H9 (cell line): ENCODE data around the gene MZB1. TPM values are rescaled to one million over a fixed set of nuclear protein-coding genes. Genes with fewer than 3 reads are reported as not detected.

Source experiments
- DNase-seq: peaks from one replicate; pipeline ENCODE4 v3.0.0-alpha.2; 2017
- H2AFZ ChIP-seq: one replicate; pipeline ENCODE4 v1.6.1; 2013; ENCODE audit warnings: mild to moderate bottlenecking, low read length, control low read depth, moderate library complexity
- H2AK5ac ChIP-seq: 2 replicates; pipeline ENCODE4 v1.6.1; 2013; ENCODE audit warnings: low read length, control low read depth, mixed read lengths; ENCODE audit not compliant: insufficient read length
- H2BK120ac ChIP-seq: one replicate; pipeline ENCODE4 v1.6.1; 2013; ENCODE audit warnings: low read depth, mild to moderate bottlenecking, low read length, control low read depth, inconsistent platforms; ENCODE audit not compliant: poor library complexity, severe bottlenecking
- H2BK12ac ChIP-seq: 2 replicates; pipeline ENCODE4 v1.6.1; 2013; ENCODE audit warnings: low read length, control low read depth, mixed read lengths, low read depth; ENCODE audit not compliant: insufficient read length
- H2BK15ac ChIP-seq: 2 replicates; pipeline ENCODE4 v1.6.1; 2013; ENCODE audit warnings: low read depth, low read length, control low read depth
- H2BK20ac ChIP-seq: one replicate; pipeline ENCODE4 v1.6.1; 2013; ENCODE audit warnings: low read depth, mild to moderate bottlenecking, low read length, control low read depth, inconsistent platforms; ENCODE audit not compliant: poor library complexity, severe bottlenecking
- H2BK5ac ChIP-seq: 2 replicates; pipeline ENCODE4 v1.6.1; 2013; ENCODE audit warnings: low read length, control low read depth, mixed read lengths; ENCODE audit not compliant: insufficient read length
- H3K14ac ChIP-seq: 2 replicates; pipeline ENCODE4 v1.6.1; 2013; ENCODE audit warnings: low read length, control low read depth; ENCODE audit not compliant: insufficient read depth
- H3K18ac ChIP-seq: 2 replicates; pipeline ENCODE4 v1.6.1; 2013; ENCODE audit warnings: low read depth, mild to moderate bottlenecking, mixed read lengths, low read length, control low read depth; ENCODE audit not compliant: insufficient read length
- H3K23ac ChIP-seq: 2 replicates; pipeline ENCODE4 v1.6.1; 2013; ENCODE audit warnings: low read length, control low read depth, mixed read lengths, low read depth; ENCODE audit not compliant: insufficient read length
- H3K23me2 ChIP-seq: 2 replicates; pipeline ENCODE4 v1.6.1; 2013; ENCODE audit warnings: low read depth, mild to moderate bottlenecking, mixed read lengths, low read length, control low read depth; ENCODE audit not compliant: insufficient read length, poor library complexity, severe bottlenecking
- H3K27ac ChIP-seq: 2 replicates; pipeline ENCODE4 v1.5.1; 2013; ENCODE audit warnings: low read length, control low read depth, mixed read lengths, low read depth; ENCODE audit not compliant: insufficient read length
- H3K27me3 ChIP-seq: 2 replicates; pipeline ENCODE4 v1.6.1; 2013; ENCODE audit warnings: low read length, control low read depth, inconsistent platforms; ENCODE audit not compliant: insufficient read depth
- H3K4ac ChIP-seq: 2 replicates; pipeline ENCODE4 v1.6.1; 2013; ENCODE audit warnings: low read depth, mild to moderate bottlenecking, control low read depth, inconsistent platforms, low read length, moderate library complexity
- H3K4me1 ChIP-seq: 2 replicates; pipeline ENCODE4 v1.6.1; 2013; ENCODE audit warnings: low read length, control low read depth, inconsistent platforms; ENCODE audit not compliant: insufficient read depth
- H3K4me2 ChIP-seq: 2 replicates; pipeline ENCODE4 v1.6.1; 2013; ENCODE audit warnings: low read length, control low read depth, mixed read lengths; ENCODE audit not compliant: insufficient read length, insufficient read depth
- H3K56ac ChIP-seq: 2 replicates; pipeline ENCODE4 v1.6.1; 2013; ENCODE audit warnings: low read depth, mild to moderate bottlenecking, mixed read lengths, low read length, control low read depth; ENCODE audit not compliant: insufficient read length
- H3K79me1 ChIP-seq: 2 replicates; pipeline ENCODE4 v1.6.1; 2013; ENCODE audit warnings: low read depth, mild to moderate bottlenecking, moderate library complexity, low read length, control low read depth, inconsistent platforms; ENCODE audit not compliant: insufficient read depth, poor library complexity, severe bottlenecking
- H3K79me2 ChIP-seq: 2 replicates; pipeline ENCODE4 v1.6.1; 2013; ENCODE audit warnings: low read length, control low read depth, inconsistent platforms; ENCODE audit not compliant: insufficient read depth
- H3K9ac ChIP-seq: 2 replicates; pipeline ENCODE4 v1.6.1; 2013; ENCODE audit warnings: low read length, control low read depth, mixed read lengths; ENCODE audit not compliant: insufficient read length; ENCODE audit errors: extremely low read depth
- H3K9me3 ChIP-seq: one replicate; pipeline ENCODE4 v1.6.1; 2013; ENCODE audit warnings: low read depth, low read length, inconsistent platforms; ENCODE audit not compliant: control insufficient read depth
- H3T11ph ChIP-seq: one replicate; pipeline ENCODE4 v1.6.1; 2013; ENCODE audit warnings: mild to moderate bottlenecking, low read length, control low read depth, inconsistent platforms
- H4K20me1 ChIP-seq: one replicate; pipeline ENCODE4 v1.6.1; 2013; ENCODE audit not compliant: control insufficient read depth, insufficient read length, insufficient read depth
- H4K5ac ChIP-seq: 2 replicates; pipeline ENCODE4 v1.6.1; 2013; ENCODE audit warnings: low read depth, mild to moderate bottlenecking, mixed read lengths, low read length, control low read depth; ENCODE audit not compliant: insufficient read length
- H4K8ac ChIP-seq: replicated peaks from 2 replicates; pipeline ENCODE4 v1.6.1; 2013; ENCODE audit warnings: low read length, control low read depth, mixed read lengths, low read depth; ENCODE audit not compliant: insufficient read length
- H4K91ac ChIP-seq: 2 replicates; pipeline ENCODE4 v1.6.1; 2013; ENCODE audit warnings: low read depth, mild to moderate bottlenecking, moderate library complexity, mixed read lengths, low read length, control low read depth; ENCODE audit not compliant: insufficient read length
- H3K27ac Mint-ChIP-seq, 3 experiments: 2 replicates in 2 of 3; 3 replicates in 1 of 3; pipeline ENCODE4 v1.8.0; 2020 to 2021; ENCODE audit warnings: mixed read lengths in 3 of 3, mild to moderate bottlenecking in 1 of 3, moderate library complexity in 1 of 3
- H3K27me3 Mint-ChIP-seq: 2 replicates; pipeline ENCODE4 v1.8.0; 2021; ENCODE audit warnings: low read depth, mild to moderate bottlenecking, moderate library complexity, mixed read lengths
- H3K36me3 Mint-ChIP-seq, 3 experiments: 2 replicates in 2 of 3; 3 replicates in 1 of 3; pipeline ENCODE4 v1.8.0; 2020 to 2021; ENCODE audit warnings: low read depth in 3 of 3, mixed read lengths in 3 of 3; ENCODE audit not compliant: insufficient read depth in 1 of 3
- H3K4me1 Mint-ChIP-seq, 2 experiments: 2 replicates each; pipeline ENCODE4 v1.8.0; 2020; ENCODE audit warnings: mixed read lengths in 2 of 2
- H3K4me3 Mint-ChIP-seq, 2 experiments: 2 replicates in 1 of 2; 3 replicates in 1 of 2; pipeline ENCODE4 v1.8.0; 2020 to 2021; ENCODE audit warnings: mild to moderate bottlenecking in 2 of 2, mixed read lengths in 2 of 2, moderate library complexity in 1 of 2
- H3K9me3 Mint-ChIP-seq, 2 experiments: 2 replicates in 1 of 2; 3 replicates in 1 of 2; pipeline ENCODE4 v1.8.0; 2020; ENCODE audit warnings: mild to moderate bottlenecking in 2 of 2, mixed read lengths in 2 of 2, moderate library complexity in 1 of 2
- CTCF ChIP-seq: fragments of 200-600 bp; sonication (generic); conservative IDR thresholded peaks from 3 replicates; pipeline ENCODE4 v1.8.0; 2021; ENCODE audit warnings: antibody characterized with exemption, mild to moderate bottlenecking
- WGBS: extraction: QIAGEN DNeasy Blood & Tissue Kit; methylation state at CpG from one replicate; pipeline ENCODE4 v1.1.7; 2013; ENCODE audit warnings: missing lambda C conversion rate, low lambda C conversion rate, mixed read lengths; ENCODE audit not compliant: insufficient read length; ENCODE audit errors: extremely low coverage; 5-methylcytosine and 5-hydroxymethylcytosine counted together
- total RNA-seq: library from RNA; stranded (reverse); gene quantifications from 2 replicates; pipeline ENCODE4 v1.2.1, GENCODE V29; 2021

MZB1 gene
- total RNA-seq, 1 experiment from 2014 or later, result 0.31 TPM

GRCh38 chr5:139383275-139383992 is 6.3 kb downstream of the MZB1 start, which contains the start of gene SLC23A1:
SLC23A1 (minus strand) TSS chr5:139383297; CDS start chr5:139383253, 44 bp downstream.
- Histone ChIP-seq H3K79me2 (no peaks in the 10 kb centered on the region), H3K14ac (no peak within 1 kb of the TSS), H2BK12ac (no peak within 1 kb of the TSS), H3K27me3 (no peaks in the 10 kb centered on the region), H3K79me1 (no peaks in the 10 kb centered on the region), H3K9ac (no peak within 1 kb of the TSS), H3K9me3 (no peaks in the 10 kb centered on the region), H3K23ac (no peak within 1 kb of the TSS), H2BK15ac (no peak within 1 kb of the TSS), H3K56ac (no peak within 1 kb of the TSS), H4K20me1 (no peaks in the 10 kb centered on the region), H2BK120ac (no peak within 1 kb of the TSS), H3K27ac (no peak within 1 kb of the TSS), H3K23me2 (no peaks in the 10 kb centered on the region), H4K8ac (no peak within 1 kb of the TSS), H2AK5ac (no peak within 1 kb of the TSS), H2AFZ (no peak within 1 kb of the TSS), H3K4me2 (no peak within 1 kb of the TSS), H3K4me1 (peaks cover 3% of the 10 kb centered on the region; the same call in 1 of the 2 replicates), H4K5ac (no peak within 1 kb of the TSS), H3K4ac (no peak within 1 kb of the TSS), H2BK5ac (no peak within 1 kb of the TSS), H3K18ac (no peak within 1 kb of the TSS), H4K91ac (no peak within 1 kb of the TSS), H2BK20ac (no peak within 1 kb of the TSS), H3T11ph (no peak within 1 kb of the TSS)
- Mint-ChIP-seq H3K36me3 (no peaks in the 10 kb centered on the region; a peak in 1 of 7 replicates), H3K4me3 (no peak within 1 kb of the TSS), H3K27me3 (no peaks in the 10 kb centered on the region; the same call in 1 of the 2 replicates), H3K27ac (no peak within 1 kb of the TSS; a peak in 2 of 7 replicates), H3K9me3 (no peaks in the 10 kb centered on the region), H3K4me1 (peaks cover 25 to 37% of the 10 kb centered on the region in 2 experiments)
- no peak for DNase-seq
- no CpG with 5 or more reads among the region's 10 CpGs for WGBS
- TF ChIP-seq CTCF, result no peak
